Right renal pelvis (tissue), 4 donors: Measurements from ENCODE around the gene DHX15. TPM values are rescaled to one million over a fixed set of nuclear protein-coding genes. Genes with fewer than 3 reads are reported as not detected.

Experiments
- DNase-seq, 4 donors: peaks; one replicate each; pipeline ENCODE4 v3.0.0-alpha.2; 2013; ENCODE audit warnings: low read depth in 4 of 4, low spot score in 3 of 4, missing footprints in 1 of 4
- polyA plus RNA-seq, 4 donors: library from polyadenylated mRNA; unstranded; fragments of 120-200 nt; gene quantifications; one replicate each; pipeline ENCODE4 v1.2.1, GENCODE V29; 2013; ENCODE audit not compliant: insufficient read length in 4 of 4

DHX15 gene
- polyA plus RNA-seq = 100 to 1,000 TPM; 224 to 253 (median 249) TPM

GRCh38 chr4:24584211-24584850 lies at the start of gene DHX15:
Gene DHX15, minus strand, starts transcription at chr4:24584554. Its CDS starts 161 bp downstream, at chr4:24584393.
- DNase-seq = peak; percentile 91 to 95 (median 94)

DNA sequence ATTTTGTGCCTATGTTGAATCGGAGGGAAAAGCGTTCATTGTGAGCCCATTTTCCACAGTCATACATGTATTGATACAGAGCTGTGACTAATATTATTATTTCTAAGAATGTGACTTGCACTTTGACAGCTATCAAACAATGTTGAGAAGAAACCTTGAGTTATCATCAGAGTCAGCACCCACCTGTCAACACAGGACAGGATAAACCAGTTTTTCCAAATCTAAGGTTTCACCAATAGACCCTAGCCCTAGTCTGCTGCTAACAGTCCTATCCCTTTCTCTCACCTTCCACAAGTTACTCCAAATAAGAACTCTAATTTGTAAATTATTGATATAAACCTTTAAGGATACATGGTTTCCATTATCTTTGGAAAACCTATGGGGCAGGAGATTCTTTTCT lies 47.7 kb upstream of the DHX15 start:
- DNase-seq = no peak

- DNase-seq = no peak
Measured at GRCh38 chr4:24630937-24631336, 46.6 kb upstream of the DHX15 start.

DNA sequence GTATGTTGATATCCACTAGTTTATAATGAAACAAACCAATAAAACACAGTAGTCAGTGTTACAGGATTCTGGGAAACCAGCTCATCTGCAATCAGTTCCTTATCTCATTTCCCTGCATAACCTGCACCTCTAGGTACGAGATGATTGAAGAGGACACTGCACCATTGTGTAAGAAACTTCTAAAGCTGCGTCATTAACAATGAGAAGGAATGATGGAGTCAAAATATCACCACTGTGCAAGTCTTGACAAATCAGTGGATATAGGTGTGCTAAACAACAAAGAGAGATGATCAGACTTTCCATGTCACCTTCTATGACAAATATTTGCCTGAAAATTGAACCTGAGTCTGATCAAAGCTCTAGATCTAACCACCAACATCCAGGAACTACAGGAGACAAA lies 40.7 kb upstream of the DHX15 start:
- DNase-seq = no peak

DNA sequence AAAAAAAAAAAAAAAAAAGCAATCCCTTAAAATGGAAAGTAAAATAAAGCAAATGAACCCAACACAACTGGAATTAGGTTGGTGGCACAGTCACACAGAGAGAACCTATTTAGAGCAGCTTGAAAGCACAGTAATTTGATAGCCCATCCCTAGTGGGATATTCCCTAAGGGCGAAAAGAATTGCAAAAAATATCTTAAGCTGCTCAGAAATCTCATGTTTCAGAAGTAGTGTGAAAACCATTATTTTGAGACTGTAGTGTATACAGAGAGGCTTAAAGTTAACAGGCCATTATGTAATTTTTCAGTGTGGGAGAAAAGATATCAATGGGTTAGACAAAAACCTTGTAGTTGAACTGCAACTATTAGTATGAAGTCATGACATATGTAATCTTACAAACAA lies 40.0 kb upstream of the DHX15 start:
- DNase-seq = no peak

- no peak for DNase-seq
Measured at GRCh38 chr4:24622146-24622834, 37.9 kb upstream of the DHX15 start.

DNA sequence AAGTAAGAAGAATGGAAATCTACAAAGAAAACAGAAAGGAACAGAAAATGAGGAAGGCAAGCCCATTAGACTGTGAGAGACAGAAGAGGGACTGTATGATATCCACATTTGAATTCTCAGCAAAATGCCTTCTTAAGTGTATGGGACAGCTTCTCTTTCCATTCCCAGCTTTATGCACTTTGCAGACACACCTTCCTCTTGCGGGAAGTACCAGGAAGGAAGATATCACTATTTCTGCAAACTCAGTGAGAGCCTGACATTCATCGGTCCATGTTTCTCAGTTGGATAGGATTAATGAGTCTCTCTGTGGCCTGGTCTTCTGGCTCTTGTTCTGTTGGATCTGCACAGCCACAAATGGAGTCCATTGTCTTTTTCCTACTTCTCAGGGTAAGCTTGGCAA lies 31.6 kb upstream of the DHX15 start:
- no peak for DNase-seq

DNA sequence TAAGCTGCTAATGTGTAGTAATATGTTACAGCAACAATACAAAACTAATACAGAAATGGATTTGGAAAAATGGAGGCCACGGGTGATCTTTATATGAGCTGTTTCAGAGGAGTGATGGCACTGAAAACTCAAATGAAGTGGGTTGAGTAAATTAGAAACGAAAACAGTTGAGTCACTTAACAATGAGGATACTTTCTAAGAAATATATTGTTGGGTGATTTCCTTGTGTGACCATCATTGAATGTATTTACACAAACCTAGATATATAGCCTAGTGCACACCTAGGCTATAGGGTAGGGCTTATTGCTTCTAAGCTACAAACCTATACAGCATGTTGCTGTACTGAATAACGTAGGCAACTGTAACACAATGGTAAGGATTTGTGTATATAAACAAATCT lies 30.5 kb upstream of the DHX15 start:
- DNase-seq = no peak

DNA sequence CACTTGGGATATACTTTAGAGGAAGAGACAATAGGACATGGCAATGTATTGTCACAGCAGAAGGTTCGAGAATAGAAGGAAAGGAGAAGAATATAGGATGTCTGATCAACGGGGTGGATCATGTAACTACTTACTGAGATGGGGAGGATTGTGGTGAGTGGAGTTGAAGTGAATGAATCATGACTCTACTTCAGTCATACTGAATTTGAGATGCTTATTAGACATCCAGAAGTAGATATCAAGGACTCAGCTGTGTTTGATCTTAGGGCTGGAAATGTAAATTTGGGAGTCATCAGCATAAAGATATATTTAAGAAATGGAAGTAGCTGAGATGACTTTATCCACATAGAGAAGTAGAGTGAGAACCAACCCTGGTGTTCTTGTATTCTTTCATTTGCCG lies 29.1 kb upstream of the DHX15 start:
- DNase-seq = no peak

DNA sequence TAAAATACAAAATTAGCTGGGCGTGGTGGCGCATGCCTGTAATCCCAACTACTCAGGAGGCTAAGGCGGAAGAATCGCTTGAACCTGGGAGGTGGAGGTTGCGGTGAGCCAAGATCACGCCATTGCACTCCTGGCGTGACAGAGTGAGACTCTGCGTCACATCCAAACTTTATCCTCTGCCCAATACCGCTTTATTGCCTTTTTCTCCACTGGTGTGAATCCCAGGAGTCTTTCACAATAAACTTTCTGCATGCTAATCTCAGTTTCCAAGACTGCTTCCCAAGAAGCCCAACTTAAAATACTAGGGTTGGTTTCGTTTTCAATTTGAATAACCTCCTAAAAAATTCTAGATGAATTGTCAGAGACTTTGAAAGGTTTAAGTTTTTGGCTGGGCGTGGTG lies 27.2 kb upstream of the DHX15 start:
- DNase-seq = no peak

DNA sequence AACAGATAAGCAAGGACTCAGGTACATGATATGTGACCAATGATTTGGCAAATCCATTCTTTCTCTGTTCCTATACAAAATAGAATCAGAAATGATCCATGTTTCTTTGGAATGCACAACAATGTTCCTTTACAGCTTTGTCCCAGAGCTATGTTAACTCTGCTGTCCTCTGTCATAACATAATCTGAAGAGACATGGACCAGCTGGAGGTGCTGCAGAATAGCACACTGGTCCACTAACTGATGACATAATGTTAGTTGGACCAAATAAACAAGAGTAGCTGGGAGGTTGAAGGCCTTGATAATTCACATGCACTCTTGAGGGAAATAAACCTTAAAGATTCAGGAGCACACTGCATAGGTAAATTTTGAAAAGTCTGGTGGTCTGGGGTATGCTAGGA lies 23.0 kb upstream of the DHX15 start:
- no peak for DNase-seq

DNA sequence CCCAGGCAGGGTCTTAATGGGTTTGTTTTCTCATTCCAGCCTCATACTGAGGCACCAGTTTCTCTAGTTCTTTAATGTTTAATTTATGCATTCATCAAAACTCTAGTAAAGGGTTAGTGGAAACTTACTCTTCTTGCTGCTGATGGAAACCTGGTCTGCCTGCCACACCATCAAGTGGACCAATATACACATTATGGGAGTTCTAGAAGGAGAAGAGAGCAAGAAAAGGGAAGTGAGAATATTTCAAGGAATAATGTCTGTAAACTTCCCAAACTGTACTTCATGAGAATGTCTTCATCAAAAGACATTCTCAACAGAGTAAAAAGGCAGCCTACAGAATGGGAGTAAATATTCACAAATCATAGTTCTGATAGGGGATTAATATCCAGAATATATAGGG lies 20.9 kb upstream of the DHX15 start:
- no peak for DNase-seq

- no peak for DNase-seq
Measured at GRCh38 chr4:24604558-24605214, 20.3 kb upstream of the DHX15 start.

DNA sequence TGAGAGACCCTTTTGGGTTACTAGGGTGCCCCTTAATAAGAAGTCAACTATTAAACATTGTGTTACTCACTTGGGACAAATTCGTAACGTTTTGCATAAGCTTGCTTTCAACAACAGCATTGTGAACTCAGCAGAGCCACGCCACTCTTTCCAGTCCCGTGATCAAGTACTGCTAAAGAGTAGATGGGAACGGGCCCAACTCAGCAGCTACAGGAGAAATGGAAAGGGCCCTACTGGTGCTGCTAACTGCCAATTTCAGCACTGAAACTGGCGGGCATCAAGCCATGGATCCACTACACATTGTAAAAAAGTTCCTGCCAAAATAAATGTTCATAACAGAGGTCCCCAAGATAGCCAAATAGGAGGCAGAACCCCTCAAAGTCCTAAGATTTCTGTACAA lies 19.0 kb upstream of the DHX15 start:
- no peak for DNase-seq

GRCh38 chr4:24601121-24601520 lies 16.8 kb upstream of the DHX15 start:
- DNase-seq = no peak

- DNase-seq = no peak
Measured at GRCh38 chr4:24599275-24599674, 14.9 kb upstream of the DHX15 start.

DNA sequence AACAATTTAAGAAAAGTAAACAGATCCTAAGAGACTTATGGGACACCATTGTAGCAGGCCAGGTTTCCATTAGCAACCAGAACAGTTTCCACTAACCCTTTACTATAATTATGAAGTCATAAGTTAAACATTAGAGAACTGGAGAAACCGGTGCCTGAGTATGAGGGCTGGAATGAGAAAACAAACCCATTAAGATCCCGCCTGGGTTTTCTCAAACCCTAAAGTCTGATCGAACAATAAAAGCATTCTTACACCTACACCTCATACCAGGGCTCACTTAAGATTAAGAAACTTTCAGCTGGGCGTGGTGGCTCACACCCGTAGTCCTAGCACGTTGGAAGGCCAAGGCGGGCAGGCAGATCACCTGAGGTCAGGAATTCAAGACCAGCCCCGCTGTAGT lies 13.7 kb upstream of the DHX15 start:
- no peak for DNase-seq

- no peak for DNase-seq
Measured at GRCh38 chr4:24595659-24596058, 11.3 kb upstream of the DHX15 start.

DNA sequence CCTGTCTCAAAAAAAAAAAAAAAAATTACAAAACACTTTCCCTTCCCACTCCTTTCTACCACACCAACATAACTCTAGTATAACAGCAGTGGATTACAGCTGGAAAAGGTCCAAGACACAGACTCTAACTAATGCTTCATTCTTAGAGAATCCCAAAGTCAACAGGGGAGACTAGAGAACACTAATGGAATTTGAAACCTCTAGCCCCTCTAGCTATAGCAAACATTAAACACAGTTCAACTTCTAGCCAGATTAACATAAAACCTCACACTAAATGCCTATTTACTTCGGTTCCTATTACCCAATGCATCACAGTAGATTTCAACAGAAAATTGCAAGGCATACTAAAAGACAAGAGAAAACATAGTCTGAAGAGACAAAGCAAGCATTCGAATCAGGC lies 10.5 kb upstream of the DHX15 start:
- DNase-seq = no peak

- no peak for DNase-seq
Measured at GRCh38 chr4:24589448-24589847, 5.1 kb upstream of the DHX15 start.

DNA sequence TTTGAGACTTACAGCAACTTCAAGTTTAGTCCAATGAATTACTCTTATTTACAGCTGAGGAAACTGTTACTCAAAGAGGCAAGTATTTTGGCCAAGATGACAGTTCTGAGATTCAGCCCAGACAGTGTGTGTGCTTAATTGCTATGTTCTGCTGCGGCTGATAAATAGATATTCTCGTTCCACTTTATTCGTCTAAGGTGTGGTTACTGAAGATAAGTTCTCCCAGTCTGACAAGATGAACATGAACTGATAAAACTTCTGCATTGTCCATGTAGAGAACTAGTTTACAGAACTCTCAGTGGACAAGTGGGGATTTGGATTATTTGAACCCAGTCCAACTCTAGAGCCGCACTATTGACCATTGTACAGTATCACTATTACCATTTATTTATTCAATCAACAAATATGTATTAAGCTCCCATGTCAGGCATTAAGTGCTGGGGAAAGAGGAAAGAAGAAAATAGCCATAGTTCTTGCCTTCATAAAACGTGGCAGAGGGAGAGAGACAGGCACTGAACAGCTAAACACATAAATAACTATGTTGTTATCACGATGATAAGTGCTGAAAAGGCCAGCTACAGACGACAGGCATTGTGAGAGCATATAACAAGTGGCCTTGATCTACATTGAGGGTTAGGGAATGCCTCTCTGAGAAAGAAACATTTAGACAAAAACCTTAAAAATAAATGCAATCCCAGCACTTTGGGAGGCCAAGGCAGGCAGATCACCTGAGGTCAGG lies 4.0 kb upstream of the DHX15 start:
- DNase-seq = no peak
